Stimulated activated CD4-positive, alpha-beta T cell treated with anti-CD3 and anti-CD28 coated beads, TNF-alpha, amount 100 ng/mL, for 4 hours (primary cell): ENCODE data around the gene PAX2.

Source experiments
- DNase-seq, 3 experiments: peaks; one replicate each; pipeline ENCODE4 v3.0.0-alpha.2; 2020; ENCODE audit warnings: low read depth in 3 of 3

PAX2 gene

DNA sequence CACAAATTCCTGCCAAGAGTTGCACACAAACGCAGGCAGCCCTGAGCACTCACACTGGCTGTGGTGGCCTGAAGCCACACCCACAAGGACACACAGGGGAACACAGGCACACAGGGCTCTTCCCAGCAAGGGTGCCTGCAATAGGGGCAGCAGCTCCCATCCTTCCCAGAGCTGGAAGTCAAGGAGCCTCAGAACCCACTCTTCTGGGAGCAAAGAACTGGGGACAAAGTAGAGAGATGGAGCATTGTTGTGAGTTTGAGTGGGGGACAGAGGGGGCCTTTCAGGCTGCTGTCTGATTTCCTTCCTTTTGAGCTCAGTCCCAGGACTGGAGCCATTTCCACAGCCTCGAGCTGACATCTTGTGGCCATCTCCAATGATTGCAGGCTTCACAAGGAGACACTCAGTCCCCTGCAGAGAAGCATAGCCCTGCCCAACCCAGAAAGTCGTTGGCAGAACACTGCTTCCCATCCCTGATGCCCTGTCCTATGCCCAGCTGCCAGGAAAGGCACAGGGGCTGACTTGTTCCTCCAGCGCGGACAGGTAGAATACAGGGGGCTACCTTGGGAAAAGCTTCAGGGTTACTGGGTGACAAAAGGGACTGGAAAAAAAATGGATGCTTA is 133.0 kb downstream of the PAX2 start:
- DNase-seq = no peak
